Fibroblast of pulmonary artery (primary cell): ENCODE measurements around the gene PHF19.

ENCODE experiments used
- DNase-seq: peaks from one replicate; pipeline ENCODE4 v3.0.0-alpha.2; 2010; ENCODE audit warnings: low read depth
- H3K4me3 ChIP-seq: replicated peaks from 2 replicates; pipeline ENCODE4 v1.5.1; 2011; ENCODE audit warnings: low read depth, mild to moderate bottlenecking, control low read depth, low read length, moderate library complexity
- CTCF ChIP-seq: IDR thresholded peaks from 2 replicates; pipeline ENCODE4 v1.5.1; 2011; ENCODE audit warnings: mild to moderate bottlenecking, control low read depth, low read length, inconsistent platforms; ENCODE audit errors: missing control alignments

The PHF19 gene

GRCh38 chr9:120876842-120877240 is at the start of gene PHF19:
PHF19 (minus strand) TSS chr9:120877188; CDS start chr9:120874741, 2,447 bp downstream.
- no peak for TF ChIP-seq CTCF

DNA sequence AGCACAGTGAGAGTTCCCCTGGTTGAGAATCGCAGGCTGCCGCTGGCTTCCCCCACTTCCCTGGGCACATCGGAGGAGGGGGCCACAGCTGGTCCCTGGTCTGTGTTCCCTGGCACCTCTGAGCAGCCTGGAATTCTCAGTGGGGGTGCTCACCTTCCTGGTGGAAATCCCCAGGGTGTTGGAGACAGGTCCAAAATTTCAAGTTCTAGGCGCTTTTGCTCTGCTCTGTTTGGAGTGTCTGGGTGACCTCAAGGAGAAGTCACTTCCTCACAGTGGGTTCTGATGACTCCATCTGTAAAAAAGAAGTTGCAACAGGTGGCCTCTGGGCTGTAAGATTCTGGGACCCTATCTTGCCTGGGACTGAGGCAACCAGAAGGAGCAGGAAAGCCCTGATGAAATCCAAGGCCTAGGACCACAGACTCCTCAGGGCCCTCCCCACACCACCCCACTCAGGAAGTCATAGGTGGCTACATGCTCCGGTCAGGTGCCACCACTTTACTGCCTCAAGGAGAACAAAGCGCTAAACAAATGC is 49.5 kb upstream of the PHF19 start, which contains the start of gene TRAF1:
TRAF1 (minus strand) TSS at position 400 of the 532 bp plus-strand sequence. CDS start 721 bp downstream, outside the sequence.
- no peak for TF ChIP-seq CTCF
- H3K4me3 ChIP-seq, result no peak within 1 kb of the TSS
- no peak for DNase-seq

More at GRCh38 chr9:120876842-120877240, at the start of gene PHF19:
- H3K4me3 ChIP-seq, result peak within 1 kb of the TSS; percentile 73
- DNase-seq, result peak; percentile 44

DNA sequence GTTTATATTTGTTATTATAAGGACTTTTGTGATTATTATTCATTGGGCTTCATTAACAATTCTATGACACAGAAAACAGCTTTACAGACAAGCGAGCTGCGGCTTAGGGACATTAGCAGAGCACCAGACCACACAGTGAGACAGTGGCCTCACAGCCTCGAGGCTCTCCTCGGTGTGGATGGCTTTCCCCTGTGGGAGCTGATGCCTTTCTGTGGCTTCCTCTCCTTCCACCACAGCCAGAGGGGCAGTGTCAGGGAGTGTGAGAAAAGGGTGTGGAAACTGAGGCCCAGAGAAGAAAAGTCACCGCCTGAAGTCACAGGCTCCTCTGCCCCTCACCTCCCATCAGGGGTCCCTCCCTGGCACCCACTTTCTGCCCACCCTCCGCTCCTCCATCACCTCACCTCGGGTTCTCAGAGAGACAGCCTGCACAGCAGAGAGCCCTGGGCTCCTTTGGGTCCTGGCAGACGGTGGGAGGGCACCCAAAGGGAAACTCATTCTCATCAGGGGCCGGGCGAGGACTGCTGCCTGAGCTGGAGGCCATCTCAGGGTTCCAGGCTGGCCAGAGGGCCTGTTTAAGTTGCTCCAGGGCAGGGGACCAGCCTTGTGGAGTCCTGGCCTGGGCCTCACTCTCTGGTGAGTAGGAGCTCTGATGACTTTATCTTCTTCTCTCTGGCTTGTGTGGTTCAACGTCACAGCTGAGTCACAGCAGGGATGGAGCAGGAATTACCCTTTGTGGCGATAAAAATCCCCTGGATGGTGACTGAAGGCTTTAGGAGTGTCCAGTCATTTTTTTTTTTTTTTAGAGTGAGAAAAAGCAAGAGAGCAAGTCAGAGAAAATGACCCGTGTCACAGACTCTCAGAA is 48.8 kb upstream of the PHF19 start:
- no peak for TF ChIP-seq CTCF
- no peak overlapping the region for H3K4me3 ChIP-seq
- DNase-seq, result peak; percentile 88

DNA sequence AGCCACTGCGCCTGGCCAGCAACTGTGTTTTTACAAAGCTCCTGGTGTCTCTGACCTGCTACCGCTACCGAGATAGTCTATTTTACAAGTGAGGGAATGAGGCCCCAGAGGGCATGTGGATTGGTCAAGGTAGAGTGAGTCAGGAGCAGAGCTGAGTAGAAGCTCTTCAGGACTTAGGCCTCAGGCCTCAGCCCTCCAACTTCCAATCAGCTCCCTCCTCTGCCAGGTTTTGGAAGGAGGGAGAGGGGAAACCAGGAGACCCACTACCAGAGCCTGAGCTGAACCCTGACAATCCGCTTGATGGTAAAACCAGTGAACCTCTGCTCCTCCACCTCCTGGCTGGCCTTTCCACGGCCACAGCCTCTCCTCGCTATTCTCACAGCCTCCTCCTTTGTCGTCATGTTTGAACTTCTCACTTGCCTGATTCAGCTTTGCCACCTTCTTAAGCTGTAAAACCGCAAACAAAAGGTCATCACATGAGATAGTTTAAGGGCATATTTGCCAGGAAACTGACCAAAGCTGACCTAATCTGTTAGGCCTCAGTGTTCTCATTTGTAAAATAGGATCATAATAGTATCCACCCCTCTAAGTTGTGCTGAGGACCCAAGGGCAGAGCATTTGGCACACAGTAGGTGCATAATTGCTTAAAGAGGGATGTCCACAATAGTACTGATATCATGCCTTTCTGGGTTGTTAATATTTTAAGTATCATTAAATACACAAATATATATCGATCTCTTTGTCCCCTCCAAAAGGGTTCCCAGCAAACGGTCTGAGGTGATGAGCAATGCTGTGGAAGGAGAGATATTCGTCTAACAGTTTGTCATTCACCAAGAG is 47.9 kb upstream of the PHF19 start:
- TF ChIP-seq CTCF, result no peak
- DNase-seq, result no peak
- H3K4me3 ChIP-seq, result no peak overlapping the region

GRCh38 chr9:120923620-120924328 is 46.8 kb upstream of the PHF19 start:
- DNase-seq, result no peak
- H3K4me3 ChIP-seq, result no peak overlapping the region
- TF ChIP-seq CTCF, result no peak

DNA sequence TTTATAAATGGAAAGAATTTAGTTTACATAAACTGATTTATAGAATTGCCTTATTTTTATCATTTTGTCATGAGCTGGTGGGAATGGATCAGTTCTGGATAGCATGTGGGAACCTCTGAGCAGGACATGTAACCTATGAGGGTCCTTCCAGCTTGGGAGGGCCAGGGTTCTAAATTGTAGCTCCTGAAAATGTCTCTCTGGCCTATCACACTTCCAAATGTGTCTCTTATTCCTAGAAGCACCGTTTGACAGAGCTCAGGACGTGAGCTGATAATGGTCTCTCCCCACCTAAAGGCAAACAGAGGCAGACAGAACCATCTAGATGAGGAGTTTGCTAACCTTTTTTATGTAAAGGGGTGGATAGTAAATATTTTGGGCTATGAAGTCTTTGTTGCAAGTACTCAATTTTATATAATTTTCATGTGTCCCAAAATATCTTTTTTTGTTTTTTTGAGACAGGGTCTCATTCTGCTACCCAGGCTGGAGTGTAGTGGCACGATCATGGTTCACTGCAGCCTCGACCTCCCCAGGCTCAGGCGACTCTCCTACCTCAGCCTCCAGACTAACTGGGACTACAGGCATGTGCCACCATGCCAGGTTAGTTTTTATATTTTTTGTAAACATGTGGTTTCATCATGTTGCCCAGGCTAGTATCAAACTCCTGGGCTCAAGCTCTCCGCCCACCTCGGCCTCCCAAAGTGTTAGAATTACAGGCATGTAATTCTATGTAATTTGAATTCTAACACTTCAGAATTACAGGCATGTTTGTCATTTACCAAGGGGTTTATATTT is 45.6 kb upstream of the PHF19 start:
- no peak overlapping the region for H3K4me3 ChIP-seq
- no peak for TF ChIP-seq CTCF
- DNase-seq, result no peak
